ENCODE data around the gene MANF.

MANF gene

GRCh38 chr3:51392355-51393133, 7.5 kb downstream of the MANF start:
- H3K4me3 ChIP-seq (replicated peaks in 1 of 2; ENCODE audit: low read depth in 2 of 2, low read length in 2 of 2) = peak overlapping the region; percentile 64 to 66
- DNase-seq (ENCODE audit: low read depth in 2 of 2) = no peak
- no peak for TF ChIP-seq CTCF (IDR thresholded peaks at IDR 0.05; ENCODE audit: low read depth, low read length)

GRCh38 chr3:51393134-51393495, 8.0 kb downstream of the MANF start:
- H3K4me3 ChIP-seq (replicated peaks in 1 of 2; ENCODE audit: low read depth in 2 of 2, low read length in 2 of 2) = peak overlapping the region in 1 of 2 donors; percentile 3
- TF ChIP-seq CTCF (IDR thresholded peaks at IDR 0.05; ENCODE audit: low read depth, low read length) = no peak
- no peak for DNase-seq (ENCODE audit: low read depth in 2 of 2)

GRCh38 chr3:51393564-51393963, 8.5 kb downstream of the MANF start:
- H3K4me3 ChIP-seq (replicated peaks in 1 of 2; ENCODE audit: low read depth in 2 of 2, low read length in 2 of 2) = no peak overlapping the region
- TF ChIP-seq CTCF (IDR thresholded peaks at IDR 0.05; ENCODE audit: low read depth, low read length) = no peak
- DNase-seq (ENCODE audit: low read depth in 2 of 2) = no peak

- no peak for DNase-seq (ENCODE audit: low read depth in 2 of 2)
- no peak for TF ChIP-seq CTCF (IDR thresholded peaks at IDR 0.05; ENCODE audit: low read depth, low read length)
- H3K4me3 ChIP-seq (replicated peaks in 1 of 2; ENCODE audit: low read depth in 2 of 2, low read length in 2 of 2) = no peak overlapping the region
Observed at GRCh38 chr3:51394541-51394940, 9.4 kb downstream of the MANF start.

GRCh38 chr3:51395493-51396213, 10.6 kb downstream of the MANF start:
- no peak for TF ChIP-seq CTCF (IDR thresholded peaks at IDR 0.05; ENCODE audit: low read depth, low read length)
- no peak for DNase-seq (ENCODE audit: low read depth in 2 of 2)

GRCh38 chr3:51396401-51396800, 11.3 kb downstream of the MANF start:
- no peak overlapping the region for H3K4me3 ChIP-seq (replicated peaks in 1 of 2; ENCODE audit: low read depth in 2 of 2, low read length in 2 of 2)
- TF ChIP-seq CTCF (IDR thresholded peaks at IDR 0.05; ENCODE audit: low read depth, low read length) = no peak
- no peak for DNase-seq (ENCODE audit: low read depth in 2 of 2)

More at GRCh38 chr3:51395493-51396213, 10.6 kb downstream of the MANF start:
- H3K4me3 ChIP-seq (replicated peaks in 1 of 2; ENCODE audit: low read depth in 2 of 2, low read length in 2 of 2) = no peak overlapping the region
